Measurements from ENCODE around the gene AURKA. TPM values are rescaled to one million over a fixed set of nuclear protein-coding genes. Genes with fewer than 3 reads are reported as not detected.

Gene AURKA
- polyA plus RNA-seq, 1 donor (not counting 4 experiments of a cell fraction or from before 2014, with no cell fraction given): 36.1 TPM

- H4K20me1 ChIP-seq (ENCODE audit: control insufficient read depth, extremely low read depth, insufficient read depth, low read length): no peaks in the 10 kb centered on the region
- no peaks in the 10 kb centered on the region for H3K9me3 ChIP-seq (ENCODE audit: control insufficient read depth, low read depth, low read length)
- no peaks in the 10 kb centered on the region for H3K79me2 ChIP-seq (ENCODE audit: control insufficient read depth, insufficient read depth, low read length)
- no peak for FAIRE-seq
- peaks cover 0 to 4% of the 10 kb centered on the region in 2 experiments for H3K36me3 ChIP-seq (ENCODE audit: control insufficient read depth in 2 of 2, extremely low read depth in 1 of 2, insufficient read depth in 2 of 2, low read length in 2 of 2)
- H3K4me3 ChIP-seq (ENCODE audit: control insufficient read depth in 2 of 3, extremely low read depth in 1 of 3, insufficient read depth in 2 of 3, low read depth in 1 of 3, low read length in 3 of 3): no peak overlapping the region
- no peak overlapping the region for H3K4me2 ChIP-seq (ENCODE audit: control insufficient read depth, extremely low read depth, insufficient read depth, low read depth, low read length)
- H3K4me1 ChIP-seq (ENCODE audit: control insufficient read depth, extremely low read depth, insufficient read depth, low read length): no peaks in the 10 kb centered on the region
- no peak for DNase-seq (ENCODE audit: low read depth, low spot score)
- H3K27ac ChIP-seq (ENCODE audit: control insufficient read depth, insufficient read depth, low read length): no peak overlapping the region
- no peak overlapping the region for H2AFZ ChIP-seq (ENCODE audit: control insufficient read depth, low read length)
- TF ChIP-seq, protein P1, sequence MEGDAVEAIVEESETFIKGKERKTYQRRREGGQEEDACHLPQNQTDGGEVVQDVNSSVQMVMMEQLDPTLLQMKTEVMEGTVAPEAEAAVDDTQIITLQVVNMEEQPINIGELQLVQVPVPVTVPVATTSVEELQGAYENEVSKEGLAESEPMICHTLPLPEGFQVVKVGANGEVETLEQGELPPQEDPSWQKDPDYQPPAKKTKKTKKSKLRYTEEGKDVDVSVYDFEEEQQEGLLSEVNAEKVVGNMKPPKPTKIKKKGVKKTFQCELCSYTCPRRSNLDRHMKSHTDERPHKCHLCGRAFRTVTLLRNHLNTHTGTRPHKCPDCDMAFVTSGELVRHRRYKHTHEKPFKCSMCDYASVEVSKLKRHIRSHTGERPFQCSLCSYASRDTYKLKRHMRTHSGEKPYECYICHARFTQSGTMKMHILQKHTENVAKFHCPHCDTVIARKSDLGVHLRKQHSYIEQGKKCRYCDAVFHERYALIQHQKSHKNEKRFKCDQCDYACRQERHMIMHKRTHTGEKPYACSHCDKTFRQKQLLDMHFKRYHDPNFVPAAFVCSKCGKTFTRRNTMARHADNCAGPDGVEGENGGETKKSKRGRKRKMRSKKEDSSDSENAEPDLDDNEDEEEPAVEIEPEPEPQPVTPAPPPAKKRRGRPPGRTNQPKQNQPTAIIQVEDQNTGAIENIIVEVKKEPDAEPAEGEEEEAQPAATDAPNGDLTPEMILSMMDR (optimal IDR thresholded peaks at IDR 0.05 in 1 of 3, IDR thresholded peaks at IDR 0.05 in 1 of 3, conservative IDR thresholded peaks at IDR 0.05 in 1 of 3; ENCODE audit: extremely low read depth in 1 of 3, insufficient read depth in 2 of 3, low read length in 3 of 3): no peak
- no peak for TF ChIP-seq EZH2 (IDR thresholded peaks at IDR 0.05; ENCODE audit: low read length)
- dilution Hi-C loops (cut with MboI; ENCODE audit: extremely low pct_ligation_motif_present, low sequenced_read_pairs): no loop called here
- no peaks in the 10 kb centered on the region for H3K27me3 ChIP-seq (ENCODE audit: control insufficient read depth, extremely low read depth, insufficient read depth, low read length)
- no peak overlapping the region for H3K9ac ChIP-seq (ENCODE audit: control insufficient read depth, extremely low read depth, insufficient read depth, low read length)
- H3K9me1 ChIP-seq (ENCODE audit: control insufficient read depth, extremely low read depth, insufficient read depth, low read length): no peaks in the 10 kb centered on the region
Observed at GRCh38 chr20:56412949-56413348, 20.9 kb upstream of the AURKA start.

GRCh38 chr20:56412473-56412790 lies 20.4 kb upstream of the AURKA start:
- H2AFZ ChIP-seq (ENCODE audit: control insufficient read depth, low read length): no peak overlapping the region
- DNase-seq (ENCODE audit: low read depth, low spot score): no peak
- H3K9me3 ChIP-seq (ENCODE audit: control insufficient read depth, low read depth, low read length): no peaks in the 10 kb centered on the region
- no peak for TF ChIP-seq EZH2 (IDR thresholded peaks at IDR 0.05; ENCODE audit: low read length)
- TF ChIP-seq, protein P1 (optimal IDR thresholded peaks at IDR 0.05 in 1 of 3, IDR thresholded peaks at IDR 0.05 in 1 of 3, conservative IDR thresholded peaks at IDR 0.05 in 1 of 3; ENCODE audit: extremely low read depth in 1 of 3, insufficient read depth in 2 of 3, low read length in 3 of 3): no peak
- H3K9ac ChIP-seq (ENCODE audit: control insufficient read depth, extremely low read depth, insufficient read depth, low read length): no peak overlapping the region
- no peaks in the 10 kb centered on the region for H3K4me1 ChIP-seq (ENCODE audit: control insufficient read depth, extremely low read depth, insufficient read depth, low read length)
- no peak for FAIRE-seq
- H3K79me2 ChIP-seq (ENCODE audit: control insufficient read depth, insufficient read depth, low read length): no peaks in the 10 kb centered on the region
- H3K9me1 ChIP-seq (ENCODE audit: control insufficient read depth, extremely low read depth, insufficient read depth, low read length): no peaks in the 10 kb centered on the region
- H3K4me3 ChIP-seq (ENCODE audit: control insufficient read depth in 2 of 3, extremely low read depth in 1 of 3, insufficient read depth in 2 of 3, low read depth in 1 of 3, low read length in 3 of 3): no peak overlapping the region
- peaks cover 4 to 5% of the 10 kb centered on the region in 2 experiments for H3K36me3 ChIP-seq (ENCODE audit: control insufficient read depth in 2 of 2, extremely low read depth in 1 of 2, insufficient read depth in 2 of 2, low read length in 2 of 2)
- H3K27ac ChIP-seq (ENCODE audit: control insufficient read depth, insufficient read depth, low read length): no peak overlapping the region
- H3K27me3 ChIP-seq (ENCODE audit: control insufficient read depth, extremely low read depth, insufficient read depth, low read length): no peaks in the 10 kb centered on the region
- no peak overlapping the region for H3K4me2 ChIP-seq (ENCODE audit: control insufficient read depth, extremely low read depth, insufficient read depth, low read depth, low read length)
- dilution Hi-C loops (cut with MboI; ENCODE audit: extremely low pct_ligation_motif_present, low sequenced_read_pairs): no loop called here
- H4K20me1 ChIP-seq (ENCODE audit: control insufficient read depth, extremely low read depth, insufficient read depth, low read length): no peaks in the 10 kb centered on the region
